ENCODE data around the gene MAPK14. TPM values are rescaled to one million over a fixed set of nuclear protein-coding genes. Genes with fewer than 3 reads are reported as not detected.

The MAPK14 gene
- total and polyA plus RNA-seq, 2 of the 4 experiments (the other 2 are of a cell fraction), result 28.4 to 74.4 TPM

GRCh38 chr6:36068586-36068985 is 41.0 kb downstream of the MAPK14 start:
- Histone ChIP-seq H3K36me3 (ENCODE audit: control insufficient read depth, insufficient read depth, low read length) (no peaks in the 10 kb centered on the region), H3K9me3 (ENCODE audit: control insufficient read depth, insufficient read depth, low read length) (no peaks in the 10 kb centered on the region), H3K4me1 (ENCODE audit: control insufficient read depth, insufficient read depth, low read length) (peaks cover 9% of the 10 kb centered on the region), H3K4me3 (ENCODE audit: insufficient read depth, low read depth, low read length) (no peak overlapping the region), H3K9ac (ENCODE audit: low read depth, low read length) (no peak overlapping the region), H3K4ac (ENCODE audit: low read depth, low read length) (no peak overlapping the region), H3K79me1 (ENCODE audit: low read depth in 1 of 2, low read length in 2 of 2) (peaks cover 19 to 68% of the 10 kb centered on the region in 2 experiments), H3K56ac (ENCODE audit: extremely low read depth, insufficient read depth, low read length) (no peak overlapping the region), H2AFZ (replicated peaks; ENCODE audit: low read length, poor library complexity) (no peak overlapping the region), H3K23ac (ENCODE audit: low read depth, low read length) (no peak overlapping the region), H2BK5ac (ENCODE audit: low read depth, low read length, poor library complexity, severe bottlenecking) (no peak overlapping the region), H3K9me1 (ENCODE audit: insufficient read depth, low read length) (peaks cover 2% of the 10 kb centered on the region; the same call in 1 of the 2 replicates), H2BK15ac (ENCODE audit: low read depth, low read length) (no peak overlapping the region), H2AK9ac (replicated peaks; ENCODE audit: low read depth, low read length, poor library complexity) (no peak overlapping the region), H3K18ac (ENCODE audit: low read depth, low read length) (no peak overlapping the region), H3K14ac (replicated peaks; ENCODE audit: low read depth, low read length) (no peak overlapping the region), H4K5ac (ENCODE audit: low read depth, low read length) (no peak overlapping the region), H3K27me3 (ENCODE audit: control insufficient read depth, insufficient read depth, low read length) (no peaks in the 10 kb centered on the region), H2BK120ac (ENCODE audit: low read depth, low read length) (no peak overlapping the region), H2BK20ac (ENCODE audit: low read depth, low read length) (no peak overlapping the region), H3K27ac (ENCODE audit: insufficient read depth, low read length) (no peak overlapping the region), H2AK5ac (ENCODE audit: low read depth, low read length) (no peak overlapping the region), H4K8ac (ENCODE audit: low read depth in 2 of 2, low read length in 2 of 2) (no peak overlapping the region), H4K91ac (ENCODE audit: insufficient read depth, low read depth, low read length) (no peak overlapping the region), H4K20me1 (ENCODE audit: insufficient read depth, low read length) (peaks cover 66% of the 10 kb centered on the region), H3K4me2 (ENCODE audit: low read depth, low read length) (no peak overlapping the region)
- ChIA-PET CTCF (no interaction called here), POLR2A (ENCODE audit: unreplicated experiment) (no interaction called here)
- in situ Hi-C loops (cut with MboI; ENCODE audit: low sequenced_read_pairs), result no loop called here
- ATAC-seq (ENCODE audit: low read depth) (no peak), DNase-seq (no peak)
- WGBS, 2 experiments (ENCODE audit: extremely low coverage in 2 of 2, insufficient read length in 1 of 2), result no CpG with 5 or more reads among the region's 3 CpGs
- BruUV-seq (replicated peaks), result no TSS peak
- intact Hi-C loops (cut with micrococcal nuclease), result loop anchor here (5.0 kb wide), 1 partner anchor 41 kb away; the partner anchor contains the start of gene MAPK14
- dilution Hi-C loops (cut with HindIII; ENCODE audit: low sequenced_read_pairs, unreplicated experiment), result no loop called here
- TF ChIP-seq MXI1 (IDR thresholded peaks at IDR 0.05; ENCODE audit: borderline replicate concordance, low read depth, low read length) (no peak), RCOR1 (IDR thresholded peaks at IDR 0.05; ENCODE audit: insufficient replicate concordance, low read length) (no peak), FOS (IDR thresholded peaks at IDR 0.05; ENCODE audit: low read depth, low read length) (no peak), MAFK (IDR thresholded peaks at IDR 0.05; ENCODE audit: low read depth, low read length) (no peak), RAD21 (IDR thresholded peaks at IDR 0.05; ENCODE audit: low read length) (no peak), RFX5 (IDR thresholded peaks at IDR 0.05; ENCODE audit: low read depth, low read length) (no peak), POLR2A (IDR thresholded peaks at IDR 0.05; ENCODE audit: low read depth, low read length) (no peak), BHLHE40 (IDR thresholded peaks at IDR 0.05; ENCODE audit: low read depth, low read length) (no peak), CHD1 (IDR thresholded peaks at IDR 0.05; ENCODE audit: low read depth, low read length) (no peak), CTCF (conservative IDR thresholded peaks at IDR 0.05; ENCODE audit: low read depth, low read length) (no peak), USF2 (IDR thresholded peaks at IDR 0.05; ENCODE audit: low read depth, low read length) (no peak), NFE2L2 (IDR thresholded peaks at IDR 0.05; ENCODE audit: low read depth, low read length) (no peak), ELK1 (IDR thresholded peaks at IDR 0.05; ENCODE audit: borderline replicate concordance, low read depth, low read length) (no peak), CEBPB (IDR thresholded peaks at IDR 0.05; ENCODE audit: low read depth, low read length) (no peak), SMC3 (IDR thresholded peaks at IDR 0.05; ENCODE audit: low read depth, low read length) (no peak), MAZ (IDR thresholded peaks at IDR 0.05; ENCODE audit: borderline replicate concordance, low read depth, low read length) (no peak)
